Astrocyte (in vitro differentiated cells and primary cell): ENCODE results near the gene ACBD3.

Experiments
- CTCF ChIP-seq: IDR thresholded peaks from 2 replicates; pipeline ENCODE4 v1.5.1; 2011; ENCODE audit warnings: low read depth, mild to moderate bottlenecking, inconsistent platforms, low read length, moderate library complexity; ENCODE audit not compliant: insufficient read depth
- EZH2 ChIP-seq: IDR thresholded peaks from 2 replicates; pipeline ENCODE4 v1.6.1; 2012; ENCODE audit warnings: mild to moderate bottlenecking, low read length, inconsistent platforms; ENCODE audit not compliant: insufficient read depth

GRCh38 chr1:226186124-226187018 lies at the start of gene ACBD3:
- no peak for TF ChIP-seq CTCF
- TF ChIP-seq EZH2, result no peak
